Measurements from ENCODE around the gene COL23A1.

The COL23A1 gene

DNA sequence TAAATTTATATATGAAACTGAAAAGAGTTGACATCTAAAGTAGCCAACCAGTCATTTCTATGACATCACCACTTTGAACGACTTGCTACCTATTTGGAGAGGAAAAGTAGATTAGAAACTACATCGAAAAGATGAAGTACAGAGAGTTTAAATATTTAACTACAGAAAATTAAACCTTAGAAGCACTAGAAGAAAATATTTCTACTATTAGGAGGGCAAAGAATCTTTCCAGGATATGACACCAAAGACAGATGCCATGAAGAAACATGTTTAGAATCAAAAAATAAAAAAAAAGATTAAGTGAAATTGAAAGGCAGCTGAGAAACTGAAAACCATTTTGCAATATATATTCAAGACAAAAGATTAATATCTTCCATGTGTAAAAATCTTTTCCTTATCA is 144.7 kb downstream of the COL23A1 start:
- no peak for TF ChIP-seq CTCF (IDR thresholded peaks at IDR 0.05)
- H3K27ac ChIP-seq = no peak overlapping the region
- H3K4me3 ChIP-seq (ENCODE audit: low read depth in 1 of 2, low read length in 1 of 2) = no peak overlapping the region
- peaks cover 28% of the 10 kb centered on the region in 2 experiments for H3K4me1 ChIP-seq (ENCODE audit: control insufficient read depth in 1 of 2, insufficient read depth in 1 of 2, low read depth in 1 of 2, low read length in 1 of 2)
- no peaks in the 10 kb centered on the region for H3K27me3 ChIP-seq
- H3K9me3 ChIP-seq = no peaks in the 10 kb centered on the region
- no peaks in the 10 kb centered on the region for H3K36me3 ChIP-seq

GRCh38 chr5:178442405-178443257 is 147.6 kb downstream of the COL23A1 start:
- peak overlapping the region in 1 of 2 experiments; percentile 32 for H3K4me3 ChIP-seq (ENCODE audit: low read depth in 1 of 2, low read length in 1 of 2)
- H3K27ac ChIP-seq = no peak overlapping the region
- no peak for TF ChIP-seq CTCF (IDR thresholded peaks at IDR 0.05)
- peaks cover 10 to 11% of the 10 kb centered on the region in 2 experiments for H3K4me1 ChIP-seq (ENCODE audit: control insufficient read depth in 1 of 2, insufficient read depth in 1 of 2, low read depth in 1 of 2, low read length in 1 of 2)
- H3K9me3 ChIP-seq = no peaks in the 10 kb centered on the region
- H3K36me3 ChIP-seq = no peaks in the 10 kb centered on the region
- H3K27me3 ChIP-seq = no peaks in the 10 kb centered on the region

- Histone ChIP-seq H3K4me3 (ENCODE audit: low read depth in 1 of 2, low read length in 1 of 2) (no peak overlapping the region), H3K9me3 (no peaks in the 10 kb centered on the region), H3K36me3 (no peaks in the 10 kb centered on the region), H3K27me3 (no peaks in the 10 kb centered on the region), H3K27ac (no peak overlapping the region), H3K4me1 (ENCODE audit: control insufficient read depth in 1 of 2, insufficient read depth in 1 of 2, low read depth in 1 of 2, low read length in 1 of 2) (peaks cover 10 to 11% of the 10 kb centered on the region in 2 experiments)
- TF ChIP-seq CTCF (IDR thresholded peaks at IDR 0.05) = no peak
Observed at GRCh38 chr5:178441486-178442270, 148.5 kb downstream of the COL23A1 start.

GRCh38 chr5:178440181-178440580 is 150.0 kb downstream of the COL23A1 start:
- Histone ChIP-seq H3K27ac (no peak overlapping the region), H3K4me3 (ENCODE audit: low read depth in 1 of 2, low read length in 1 of 2) (no peak overlapping the region), H3K27me3 (no peaks in the 10 kb centered on the region), H3K9me3 (no peaks in the 10 kb centered on the region), H3K4me1 (ENCODE audit: control insufficient read depth in 1 of 2, insufficient read depth in 1 of 2, low read depth in 1 of 2, low read length in 1 of 2) (peaks cover 10 to 11% of the 10 kb centered on the region in 2 experiments), H3K36me3 (no peaks in the 10 kb centered on the region)
- no peak for TF ChIP-seq CTCF (IDR thresholded peaks at IDR 0.05)

- no peaks in the 10 kb centered on the region for H3K9me3 ChIP-seq
- peaks cover 10 to 11% of the 10 kb centered on the region in 2 experiments for H3K4me1 ChIP-seq (ENCODE audit: control insufficient read depth in 1 of 2, insufficient read depth in 1 of 2, low read depth in 1 of 2, low read length in 1 of 2)
- no peaks in the 10 kb centered on the region for H3K27me3 ChIP-seq
- H3K27ac ChIP-seq = no peak overlapping the region
- TF ChIP-seq CTCF (IDR thresholded peaks at IDR 0.05) = no peak
- no peak overlapping the region for H3K4me3 ChIP-seq (ENCODE audit: low read depth in 1 of 2, low read length in 1 of 2)
- no peaks in the 10 kb centered on the region for H3K36me3 ChIP-seq
Observed at GRCh38 chr5:178439493-178440180, 150.6 kb downstream of the COL23A1 start.

All from neutrophil (primary cell).